ENCODE results near the gene THBS3. TPM values are rescaled to one million over a fixed set of nuclear protein-coding genes. Genes with fewer than 3 reads are reported as not detected.

THBS3 gene
- total and polyA plus RNA-seq, 2 of the 13 experiments (the other 11 are each of a cell fraction or from before 2014, with no cell fraction given), result 0.86 to 3.6 TPM

GRCh38 chr1:155208541-155209311 lies 1.0 kb upstream of the THBS3 start, which contains the start of gene MTX1 (continued):
- no peak for TF ChIP-seq AFF4 (CRISPR knock-in tag; IDR thresholded peaks at IDR 0.05)
- no peak; the same call in 1 of the 2 replicates for TF ChIP-seq ZC3H13 (CRISPR knock-in tag; IDR thresholded peaks at IDR 0.05)
- no peak for TF ChIP-seq ZNF432 (CRISPR knock-in tag; IDR thresholded peaks at IDR 0.05; ENCODE audit: borderline replicate concordance)
- no peak for TF ChIP-seq DPF2 (CRISPR knock-in tag; IDR thresholded peaks at IDR 0.05; ENCODE audit: borderline replicate concordance, low read depth)
- no peak for TF ChIP-seq ZNF335 (CRISPR knock-in tag; IDR thresholded peaks at IDR 0.05)
- no peak for TF ChIP-seq ZNF530 (CRISPR knock-in tag; IDR thresholded peaks at IDR 0.05; ENCODE audit: low read depth)
- TF ChIP-seq, protein P1, sequence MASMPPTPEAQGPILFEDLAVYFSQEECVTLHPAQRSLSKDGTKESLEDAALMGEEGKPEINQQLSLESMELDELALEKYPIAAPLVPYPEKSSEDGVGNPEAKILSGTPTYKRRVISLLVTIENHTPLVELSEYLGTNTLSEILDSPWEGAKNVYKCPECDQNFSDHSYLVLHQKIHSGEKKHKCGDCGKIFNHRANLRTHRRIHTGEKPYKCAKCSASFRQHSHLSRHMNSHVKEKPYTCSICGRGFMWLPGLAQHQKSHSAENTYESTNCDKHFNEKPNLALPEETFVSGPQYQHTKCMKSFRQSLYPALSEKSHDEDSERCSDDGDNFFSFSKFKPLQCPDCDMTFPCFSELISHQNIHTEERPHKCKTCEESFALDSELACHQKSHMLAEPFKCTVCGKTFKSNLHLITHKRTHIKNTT (CRISPR knock-in tag; IDR thresholded peaks at IDR 0.05), result no peak
- no peak for TF ChIP-seq ZBTB1 (CRISPR knock-in tag; IDR thresholded peaks at IDR 0.05; ENCODE audit: borderline replicate concordance)
- TF ChIP-seq ZBTB3 (CRISPR knock-in tag; IDR thresholded peaks at IDR 0.05; ENCODE audit: borderline replicate concordance, low read depth), result no peak
- TF ChIP-seq ZNF672 (CRISPR knock-in tag; IDR thresholded peaks at IDR 0.05), result no peak
- TF ChIP-seq SOX13 (IDR thresholded peaks at IDR 0.05), result no peak
- TF ChIP-seq SOX13 (CRISPR knock-in tag; conservative IDR thresholded peaks at IDR 0.05 in 1 of 2, IDR thresholded peaks at IDR 0.05 in 1 of 2), result no peak
- TF ChIP-seq MTA3 (CRISPR knock-in tag; IDR thresholded peaks at IDR 0.05), result no peak
- TF ChIP-seq ZNF274 (CRISPR knock-in tag; IDR thresholded peaks at IDR 0.05), result 0 out of 2 replicates have a peak, but pooled peaks have one; percentile 26
- no peak for TF ChIP-seq ZNF839 (CRISPR knock-in tag; IDR thresholded peaks at IDR 0.05; ENCODE audit: borderline replicate concordance)
- TF ChIP-seq, protein P2, sequence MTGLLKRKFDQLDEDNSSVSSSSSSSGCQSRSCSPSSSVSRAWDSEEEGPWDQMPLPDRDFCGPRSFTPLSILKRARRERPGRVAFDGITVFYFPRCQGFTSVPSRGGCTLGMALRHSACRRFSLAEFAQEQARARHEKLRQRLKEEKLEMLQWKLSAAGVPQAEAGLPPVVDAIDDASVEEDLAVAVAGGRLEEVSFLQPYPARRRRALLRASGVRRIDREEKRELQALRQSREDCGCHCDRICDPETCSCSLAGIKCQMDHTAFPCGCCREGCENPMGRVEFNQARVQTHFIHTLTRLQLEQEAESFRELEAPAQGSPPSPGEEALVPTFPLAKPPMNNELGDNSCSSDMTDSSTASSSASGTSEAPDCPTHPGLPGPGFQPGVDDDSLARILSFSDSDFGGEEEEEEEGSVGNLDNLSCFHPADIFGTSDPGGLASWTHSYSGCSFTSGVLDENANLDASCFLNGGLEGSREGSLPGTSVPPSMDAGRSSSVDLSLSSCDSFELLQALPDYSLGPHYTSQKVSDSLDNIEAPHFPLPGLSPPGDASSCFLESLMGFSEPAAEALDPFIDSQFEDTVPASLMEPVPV (CRISPR knock-in tag; IDR thresholded peaks at IDR 0.05), result peak; percentile 30; the same call in 1 of the 2 replicates
- no peak for TF ChIP-seq ZNF264 (CRISPR knock-in tag; IDR thresholded peaks at IDR 0.05)
- TF ChIP-seq RCOR2 (CRISPR knock-in tag; IDR thresholded peaks at IDR 0.05), result no peak
- TF ChIP-seq NFYB (CRISPR knock-in tag; IDR thresholded peaks at IDR 0.05), result no peak
- TF ChIP-seq ZFP82 (CRISPR knock-in tag; IDR thresholded peaks at IDR 0.05; ENCODE audit: borderline replicate concordance), result no peak
- TF ChIP-seq EEA1 (CRISPR knock-in tag; IDR thresholded peaks at IDR 0.05; ENCODE audit: borderline replicate concordance), result no peak
- TF ChIP-seq ARHGAP35 (CRISPR knock-in tag; IDR thresholded peaks at IDR 0.05; ENCODE audit: borderline replicate concordance), result peak; percentile 36; the same call in 1 of the 2 replicates
- TF ChIP-seq TEAD2 (CRISPR knock-in tag; IDR thresholded peaks at IDR 0.05), result no peak
- no peak for TF ChIP-seq MZF1 (CRISPR knock-in tag; IDR thresholded peaks at IDR 0.05; ENCODE audit: borderline replicate concordance)
- no peak for TF ChIP-seq MIER2 (CRISPR knock-in tag; IDR thresholded peaks at IDR 0.05)
